Heart left ventricle (tissue), 16 donors: ENCODE results near the gene KRTAP5-6. TPM values are rescaled to one million over a fixed set of nuclear protein-coding genes. Genes with fewer than 3 reads are reported as not detected.

Experiments
- ATAC-seq, 4 donors: fragments of 200-7000 bp; cut with Tn5 transposase; one replicate each; pipeline ENCODE4 v1.9.1; 2020 to 2022; ENCODE audit warnings: moderate library complexity in 4 of 4, mild to moderate bottlenecking in 3 of 4, moderate number of reproducible peaks in 1 of 4
- DNase-seq, 5 donors: peaks; one replicate each; pipeline ENCODE4 v3.0.0-alpha.2; 2020
- H3K27ac ChIP-seq, 12 donors: fragments of 200-600 bp; sonication (generic) in 4 of 12; one replicate each; pipeline versions ENCODE4 v1.5.0 to v1.8.0; 2016 to 2022; ENCODE audit warnings: mild to moderate bottlenecking in 2 of 12
- H3K27me3 ChIP-seq, 9 donors: fragments of 200-600 bp; sonication (generic) in 2 of 9; one replicate each; pipeline versions ENCODE4 v1.5.1 to v1.8.0; 2016 to 2022; ENCODE audit warnings: mild to moderate bottlenecking in 3 of 9
- H3K36me3 ChIP-seq, 9 donors: fragments of 200-600 bp; sonication (generic) in 2 of 9; one replicate each; pipeline versions ENCODE4 v1.5.0 to v1.8.0; 2018 to 2022; ENCODE audit warnings: mild to moderate bottlenecking in 2 of 9
- H3K4me1 ChIP-seq, 12 donors: fragments of 200-600 bp; sonication (generic) in 4 of 12; one replicate each; pipeline versions ENCODE4 v1.5.0 to v1.8.0; 2016 to 2022; ENCODE audit warnings: mild to moderate bottlenecking in 3 of 12
- H3K4me3 ChIP-seq, 12 donors: fragments of 200-600 bp; sonication (generic) in 4 of 12; one replicate each; pipeline versions ENCODE4 v1.5.0 to v1.8.0; 2017 to 2022; ENCODE audit warnings: mild to moderate bottlenecking in 9 of 12, moderate library complexity in 4 of 12
- H3K9me3 ChIP-seq, 12 donors: fragments of 200-600 bp; sonication (generic) in 4 of 12; one replicate each; pipeline versions ENCODE4 v1.5.0 to v1.8.0; 2016 to 2022; ENCODE audit warnings: mild to moderate bottlenecking in 1 of 12
- POLR2A ChIP-seq, 2 donors: fragments of 450-650 bp; IDR thresholded peaks; one replicate each; pipeline ENCODE4 v1.6.1; 2017; ENCODE audit warnings: antibody characterized with exemption in 2 of 2, mild to moderate bottlenecking in 2 of 2, moderate library complexity in 2 of 2
- WGBS, 4 donors: extraction: QIAGEN DNeasy Blood & Tissue Kit in 2 of 4; methylation state at CpG; one replicate each; pipeline versions ENCODE4 v1.1.5 to v1.1.7; 2013 to 2018; 5-methylcytosine and 5-hydroxymethylcytosine counted together
- intact Hi-C, 10 donors: fragments of 100-400 bp; cut with DNase I; formaldehyde crosslinking; loops; one replicate each; pipeline versions ENCODE4 v1.11.1 to v1.14.2; 2022
- polyA plus RNA-seq, 2 donors: library from polyadenylated mRNA; stranded (reverse); fragments of 200-250 nt; gene quantifications; one replicate each; pipeline ENCODE4 v1.2.3, GENCODE V29; 2013
- total RNA-seq, 9 donors: library from RNA; depleted of rRNA in 2 of 9; stranded (reverse); fragments of >200 nt in 2 of 9; fragmentation: NEBNext Ultra II Directional in 3 of 9; extraction: Animal tissue kit (Norgen Biotek cat#: 25700) in 3 of 9; gene quantifications; one replicate each; pipeline versions ENCODE4 v1.1.0 to v1.2.4, GENCODE V29; 2016 to 2023
- TF ChIP-seq, protein P1 (sequence below), 12 donors: fragments of 200-600 bp; sonication (generic) in 4 of 12; IDR thresholded peaks; one replicate each; pipeline versions ENCODE4 v1.5.0 to v1.8.0; 2018 to 2022; ENCODE audit warnings: antibody characterized with exemption in 12 of 12, mild to moderate bottlenecking in 5 of 12
- donor health status: ischemic (EF 13 %, LVEDD 7.1; RV severe dilation, severe dysfunction).
- donor health status: healthy with polysubstance abuse.
- donor health status: DM: no; HTN: yes; CAD: no.
- donor health status: DM: no; HTN: no; CAD: no.
- donor health status: ischemic (EF 25% LVEDD 6.9; RV normal size, moderate dysfunction).
- donor health status: ischemic (EF 25% LVEDD 5.7; RV mildly dilated, moderate dysfunction).
- donor health status: healthy.
- donor health status: DM: yes; HTN: yes; CAD: no.
- donor health status: ischemic (EF 35%, LVEDD 5.7; RV mildly dilated, moderate dysfunction).
- donor health status: nonischemic (EF 11% LVEDD 7.7; RV severe dilation, severe dysfunction).
- donor health status: DM: yes; HTN: yes; CAD: no.
- donor health status: PGD.
- donor health status: ischemic (EF 29% LVEDD 5.4; RV normal size, mild dysfunction).
- donor health status: nonischemic (EF 23%, LVEDD 6.1; RV moderate dilation, normal function).

KRTAP5-6 gene
- total and polyA plus RNA-seq, 11 donors = not detected

DNA sequence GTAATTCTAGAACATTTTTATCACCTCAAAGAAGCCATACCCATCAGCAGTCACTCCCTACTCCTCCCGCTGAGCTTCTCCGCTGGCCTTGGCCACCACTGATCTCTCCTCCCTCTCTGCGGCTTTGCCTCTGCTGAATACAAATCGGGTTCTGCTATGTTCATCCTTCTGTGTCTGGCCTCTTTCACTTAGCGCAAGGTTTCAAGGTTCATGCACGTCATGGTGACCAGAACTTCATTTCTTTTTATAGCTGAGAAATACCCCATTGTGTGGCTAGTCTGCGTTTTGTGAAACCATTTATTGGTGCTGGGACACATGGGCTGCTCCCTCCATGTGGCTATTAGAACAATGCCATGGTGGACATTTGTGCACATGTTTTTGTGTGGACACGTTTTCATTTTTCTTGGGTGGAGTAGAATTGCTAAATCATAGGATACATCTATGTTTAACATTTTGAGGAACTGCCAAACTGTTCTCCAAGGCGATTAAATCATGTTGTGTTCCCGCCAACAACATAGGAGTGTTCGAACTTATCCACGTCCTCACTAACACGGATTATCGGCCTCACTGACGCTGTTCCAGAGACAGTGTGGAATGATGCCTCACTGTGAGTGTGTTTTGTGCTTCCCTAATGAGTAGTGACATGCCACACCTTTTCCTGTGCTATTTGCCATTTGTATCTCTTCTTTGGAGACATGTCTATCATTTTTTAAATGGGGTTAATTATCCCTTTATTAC lies 24.2 kb upstream of the KRTAP5-6 start:
- H3K27me3 ChIP-seq = peaks cover 0 to 50% (median 12%) of the 10 kb centered on the region in 9 donors
- 81 to 85% (median 81%) methylated on average over 15 of the region's 15 CpGs for WGBS, 4 donors

DNA sequence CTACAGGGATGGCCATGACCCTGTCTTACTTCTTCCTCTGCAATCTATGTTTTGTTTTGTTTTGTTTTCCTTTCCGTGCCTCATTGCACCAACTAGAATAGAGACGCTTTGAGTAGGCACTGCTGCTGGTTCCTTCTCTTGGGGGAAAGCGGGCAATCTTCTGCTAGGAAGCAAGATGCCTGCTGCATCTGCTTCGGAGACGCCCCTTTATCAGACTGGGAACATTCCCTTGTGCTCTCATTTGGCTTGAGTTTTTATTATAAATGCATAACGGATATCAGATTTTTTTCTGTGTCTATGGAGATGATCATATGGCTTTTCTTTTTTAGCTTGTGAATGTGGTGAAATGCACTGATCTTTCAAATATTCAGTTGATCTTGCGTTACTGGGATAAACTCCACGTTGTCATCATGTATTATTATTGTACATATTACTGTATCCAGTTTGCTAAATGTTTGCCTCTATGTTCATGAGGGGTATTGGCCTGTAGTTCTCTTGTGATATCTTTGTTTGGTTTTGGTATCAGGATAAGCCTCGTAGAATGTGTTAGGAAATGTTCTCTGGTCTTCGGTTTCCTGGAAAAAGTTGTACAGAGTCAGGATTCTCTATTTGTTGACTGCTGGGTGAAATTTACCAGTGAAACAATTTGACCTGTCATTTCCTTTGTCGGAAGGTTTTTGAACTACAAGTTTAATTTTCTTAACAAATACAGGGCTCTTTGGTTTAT lies 23.4 kb upstream of the KRTAP5-6 start:
- intact Hi-C loops = no loop called here
- H3K36me3 ChIP-seq = no peaks in the 10 kb centered on the region
- DNase-seq = no peak
- H3K4me1 ChIP-seq = peaks cover 0 to 11% (median 0%) of the 10 kb centered on the region in 12 donors
- no peak overlapping the region for H3K27ac ChIP-seq
- 59 to 65% (median 63%) methylated on average over 11 of the region's 11 CpGs for WGBS, 4 donors
- H3K27me3 ChIP-seq = peaks cover 0 to 52% (median 17%) of the 10 kb centered on the region in 9 donors
- no peak overlapping the region for H3K4me3 ChIP-seq
- H3K9me3 ChIP-seq = no peaks in the 10 kb centered on the region
- ATAC-seq = no peak
- TF ChIP-seq POLR2A (IDR thresholded peaks at IDR 0.05) = no peak
- TF ChIP-seq, protein P1, sequence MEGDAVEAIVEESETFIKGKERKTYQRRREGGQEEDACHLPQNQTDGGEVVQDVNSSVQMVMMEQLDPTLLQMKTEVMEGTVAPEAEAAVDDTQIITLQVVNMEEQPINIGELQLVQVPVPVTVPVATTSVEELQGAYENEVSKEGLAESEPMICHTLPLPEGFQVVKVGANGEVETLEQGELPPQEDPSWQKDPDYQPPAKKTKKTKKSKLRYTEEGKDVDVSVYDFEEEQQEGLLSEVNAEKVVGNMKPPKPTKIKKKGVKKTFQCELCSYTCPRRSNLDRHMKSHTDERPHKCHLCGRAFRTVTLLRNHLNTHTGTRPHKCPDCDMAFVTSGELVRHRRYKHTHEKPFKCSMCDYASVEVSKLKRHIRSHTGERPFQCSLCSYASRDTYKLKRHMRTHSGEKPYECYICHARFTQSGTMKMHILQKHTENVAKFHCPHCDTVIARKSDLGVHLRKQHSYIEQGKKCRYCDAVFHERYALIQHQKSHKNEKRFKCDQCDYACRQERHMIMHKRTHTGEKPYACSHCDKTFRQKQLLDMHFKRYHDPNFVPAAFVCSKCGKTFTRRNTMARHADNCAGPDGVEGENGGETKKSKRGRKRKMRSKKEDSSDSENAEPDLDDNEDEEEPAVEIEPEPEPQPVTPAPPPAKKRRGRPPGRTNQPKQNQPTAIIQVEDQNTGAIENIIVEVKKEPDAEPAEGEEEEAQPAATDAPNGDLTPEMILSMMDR (IDR thresholded peaks at IDR 0.05) = no peak

More for the DNA sequence above, 24.2 kb upstream of the KRTAP5-6 start:
- Histone ChIP-seq H3K4me3 (no peak overlapping the region), H3K36me3 (no peaks in the 10 kb centered on the region), H3K4me1 (peaks cover 0 to 11% (median 0%) of the 10 kb centered on the region in 12 donors), H3K9me3 (no peaks in the 10 kb centered on the region), H3K27ac (no peak overlapping the region)
- no peak for ATAC-seq
- TF ChIP-seq, protein P1 (IDR thresholded peaks at IDR 0.05) = no peak
- no peak for TF ChIP-seq POLR2A (IDR thresholded peaks at IDR 0.05)
- no peak for DNase-seq
- intact Hi-C loops = no loop called here

DNA sequence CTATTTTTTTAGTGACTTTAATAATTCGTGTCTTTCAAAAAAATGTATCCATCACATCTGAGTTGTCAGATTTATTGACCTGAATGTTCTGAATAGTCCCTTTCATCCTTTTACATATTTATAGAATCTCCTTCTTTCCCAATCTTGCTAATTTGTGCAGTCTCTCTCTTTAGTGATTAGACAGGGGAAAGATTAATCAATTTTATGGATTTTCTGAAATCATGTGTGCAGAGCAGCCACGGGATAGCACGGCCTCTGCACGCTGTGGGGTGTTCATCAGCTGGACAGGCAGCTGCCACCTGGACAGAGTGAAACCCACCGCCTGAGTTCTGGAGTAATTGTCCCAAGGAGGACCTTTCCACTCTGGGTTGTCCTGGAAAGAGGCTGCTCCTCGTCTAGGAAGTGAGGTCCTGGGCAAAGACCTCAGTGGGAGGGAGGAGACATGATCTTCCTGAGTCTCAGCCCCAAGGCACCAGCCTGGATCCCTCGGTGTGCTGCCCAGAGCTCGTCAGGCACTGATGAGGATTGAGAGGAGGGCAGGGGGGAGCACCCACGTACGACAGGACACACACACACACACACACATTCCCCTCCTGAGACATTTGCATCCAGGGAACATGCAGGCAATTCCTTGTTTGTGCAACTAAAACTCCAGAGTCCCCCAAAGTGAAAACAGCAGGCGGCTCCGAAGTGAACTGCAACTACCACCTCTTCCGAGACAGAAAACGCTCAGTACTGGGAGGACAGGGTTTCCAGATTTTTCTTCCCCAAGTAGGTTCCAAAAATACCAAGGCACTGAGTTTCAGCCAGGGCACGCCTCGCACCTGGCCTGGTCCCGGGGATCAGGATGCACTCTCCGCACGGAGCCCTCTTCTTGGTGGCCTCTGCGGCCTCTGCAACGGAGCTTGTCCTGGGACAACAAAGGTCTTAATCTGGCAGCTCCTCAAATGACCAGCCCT lies 22.5 kb upstream of the KRTAP5-6 start:
- no peak for DNase-seq
- Histone ChIP-seq H3K27me3 (peaks cover 0 to 47% (median 12%) of the 10 kb centered on the region in 9 donors), H3K27ac (no peak overlapping the region), H3K4me1 (peaks cover 0 to 11% (median 0%) of the 10 kb centered on the region in 12 donors), H3K9me3 (no peaks in the 10 kb centered on the region), H3K4me3 (no peak overlapping the region), H3K36me3 (no peaks in the 10 kb centered on the region)
- TF ChIP-seq, protein P1 (IDR thresholded peaks at IDR 0.05) = no peak
- TF ChIP-seq POLR2A (IDR thresholded peaks at IDR 0.05) = no peak
- no peak for ATAC-seq
- WGBS, 4 donors = 45 to 57% (median 48%) methylated on average over 21 of the region's 21 CpGs
- intact Hi-C loops = no loop called here
